HFFc6 (cell line): ENCODE results near the gene INF2. TPM values are rescaled to one million over a fixed set of nuclear protein-coding genes. Genes with fewer than 3 reads are reported as not detected.

ENCODE experiments used
- DNase-seq: peaks from one replicate; pipeline ENCODE4 v3.0.0-alpha.2; 2018
- H3K27ac Mint-ChIP-seq: 2 replicates; pipeline ENCODE4 v1.8.0; 2020; ENCODE audit warnings: mild to moderate bottlenecking, mixed read lengths
- H3K27me3 Mint-ChIP-seq: 2 replicates; pipeline ENCODE4 v1.8.0; 2021; ENCODE audit warnings: mild to moderate bottlenecking, moderate library complexity, mixed read lengths; ENCODE audit not compliant: insufficient read depth
- H3K36me3 Mint-ChIP-seq: 2 replicates; pipeline ENCODE4 v1.8.0; 2021; ENCODE audit warnings: low read depth, mixed read lengths
- H3K4me1 Mint-ChIP-seq: 2 replicates; pipeline ENCODE4 v1.8.0; 2020; ENCODE audit warnings: low read depth, mixed read lengths
- H3K4me3 Mint-ChIP-seq: 2 replicates; pipeline ENCODE4 v1.8.0; 2020; ENCODE audit warnings: mild to moderate bottlenecking, moderate library complexity, mixed read lengths
- H3K9me3 Mint-ChIP-seq: 2 replicates; pipeline ENCODE4 v1.8.0; 2020; ENCODE audit warnings: mild to moderate bottlenecking, mixed read lengths
- total RNA-seq, 6 experiments: library from RNA; stranded (reverse); fragmentation: NEBNext Ultra II Directional; extraction: Animal tissue kit (Norgen Biotek cat#: 25700); gene quantifications; 2 replicates in 1 of 6; 3 replicates in 5 of 6; pipeline ENCODE4 v1.2.3, GENCODE V29; 2021
- TF ChIP-seq, protein P1 (sequence below): fragments of 200-600 bp; sonication (generic); IDR thresholded peaks from 2 replicates; pipeline ENCODE4 v1.5.0; 2021; ENCODE audit warnings: antibody characterized with exemption, mild to moderate bottlenecking

Gene INF2
- total RNA-seq, 6 experiments from 2014 or later: 111 to 121 (median 116) TPM

DNA sequence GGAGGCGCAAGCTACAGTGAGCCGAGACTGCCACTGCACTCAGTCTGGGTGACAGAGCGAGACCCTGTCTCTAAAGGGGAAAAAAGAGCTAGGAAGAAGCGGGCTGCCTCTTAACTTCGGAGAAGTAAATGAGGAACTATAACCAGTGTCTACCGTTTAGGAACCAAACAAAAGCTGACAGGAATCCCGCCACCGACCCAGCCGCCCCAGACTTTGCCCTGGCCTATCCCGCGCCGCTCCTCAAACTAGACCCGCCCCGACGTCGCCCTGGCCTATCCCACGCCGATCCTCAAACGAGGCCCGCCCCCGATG is 63.0 kb downstream of the INF2 start:
- no peaks in the 10 kb centered on the region for H3K9me3 Mint-ChIP-seq
- DNase-seq: no peak
- peak overlapping the region; percentile 100 for H3K4me3 Mint-ChIP-seq
- TF ChIP-seq, protein P1, sequence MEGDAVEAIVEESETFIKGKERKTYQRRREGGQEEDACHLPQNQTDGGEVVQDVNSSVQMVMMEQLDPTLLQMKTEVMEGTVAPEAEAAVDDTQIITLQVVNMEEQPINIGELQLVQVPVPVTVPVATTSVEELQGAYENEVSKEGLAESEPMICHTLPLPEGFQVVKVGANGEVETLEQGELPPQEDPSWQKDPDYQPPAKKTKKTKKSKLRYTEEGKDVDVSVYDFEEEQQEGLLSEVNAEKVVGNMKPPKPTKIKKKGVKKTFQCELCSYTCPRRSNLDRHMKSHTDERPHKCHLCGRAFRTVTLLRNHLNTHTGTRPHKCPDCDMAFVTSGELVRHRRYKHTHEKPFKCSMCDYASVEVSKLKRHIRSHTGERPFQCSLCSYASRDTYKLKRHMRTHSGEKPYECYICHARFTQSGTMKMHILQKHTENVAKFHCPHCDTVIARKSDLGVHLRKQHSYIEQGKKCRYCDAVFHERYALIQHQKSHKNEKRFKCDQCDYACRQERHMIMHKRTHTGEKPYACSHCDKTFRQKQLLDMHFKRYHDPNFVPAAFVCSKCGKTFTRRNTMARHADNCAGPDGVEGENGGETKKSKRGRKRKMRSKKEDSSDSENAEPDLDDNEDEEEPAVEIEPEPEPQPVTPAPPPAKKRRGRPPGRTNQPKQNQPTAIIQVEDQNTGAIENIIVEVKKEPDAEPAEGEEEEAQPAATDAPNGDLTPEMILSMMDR: no peak
- peak overlapping the region; percentile 83 for H3K27ac Mint-ChIP-seq
- peaks cover 7% of the 10 kb centered on the region; the same call in 1 of the 2 replicates for H3K36me3 Mint-ChIP-seq
- H3K4me1 Mint-ChIP-seq: peaks cover 49% of the 10 kb centered on the region
- H3K27me3 Mint-ChIP-seq: no peaks in the 10 kb centered on the region; the same call in none of the 2 replicates

DNA sequence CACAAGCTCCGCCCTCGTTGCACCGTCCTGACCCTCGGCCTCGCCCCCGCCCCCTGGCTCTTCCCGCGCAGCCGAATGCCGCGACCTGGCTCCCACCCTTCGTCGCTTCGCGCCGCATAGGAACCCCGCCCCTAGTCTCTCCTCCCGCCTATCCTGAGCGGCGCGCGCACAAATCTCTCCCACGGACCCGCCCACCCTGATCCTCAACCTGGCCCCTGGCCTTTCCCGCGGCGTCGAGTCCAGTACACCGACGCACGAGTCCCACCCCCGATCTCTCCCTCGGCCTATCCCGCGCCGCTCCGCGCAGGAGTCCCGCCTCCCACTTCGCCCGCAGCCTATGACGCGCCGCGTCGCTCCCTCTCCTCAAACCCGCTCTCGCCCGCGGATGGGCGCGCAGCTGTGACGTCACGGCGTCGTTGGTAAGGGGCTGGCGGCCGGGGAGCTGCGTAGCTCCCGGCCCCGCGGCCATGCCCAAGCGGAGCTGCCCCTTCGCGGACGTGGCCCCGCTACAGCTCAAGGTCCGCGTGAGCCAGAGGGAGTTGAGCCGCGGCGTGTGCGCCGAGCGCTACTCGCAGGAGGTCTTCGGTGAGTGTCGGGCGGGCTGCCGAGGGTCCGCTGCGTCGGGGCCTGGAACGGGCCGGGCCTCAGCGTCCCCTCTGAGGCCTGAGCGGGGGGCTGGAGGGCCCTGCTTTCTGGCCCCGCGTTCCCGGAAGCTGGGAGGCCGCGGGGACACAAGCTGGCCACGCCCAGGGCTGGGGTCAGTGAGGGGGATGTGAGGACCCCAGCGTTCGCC is 63.5 kb downstream of the INF2 start, which contains the start of gene SIVA1:
Gene SIVA1 (plus strand): TSS at position 413 of the 793 bp plus-strand sequence. CDS start 55 bp downstream, at position 468.
- TF ChIP-seq, protein P1: no peak
- H3K9me3 Mint-ChIP-seq: no peaks in the 10 kb centered on the region
- H3K27ac Mint-ChIP-seq: peak within 1 kb of the TSS; percentile 84
- H3K4me1 Mint-ChIP-seq: peaks cover 49% of the 10 kb centered on the region
- no peaks in the 10 kb centered on the region; the same call in 1 of the 2 replicates for H3K27me3 Mint-ChIP-seq
- H3K4me3 Mint-ChIP-seq: peak within 1 kb of the TSS; percentile 100
- DNase-seq: peak; percentile 98
- peaks cover 7% of the 10 kb centered on the region; the same call in 1 of the 2 replicates for H3K36me3 Mint-ChIP-seq

DNA sequence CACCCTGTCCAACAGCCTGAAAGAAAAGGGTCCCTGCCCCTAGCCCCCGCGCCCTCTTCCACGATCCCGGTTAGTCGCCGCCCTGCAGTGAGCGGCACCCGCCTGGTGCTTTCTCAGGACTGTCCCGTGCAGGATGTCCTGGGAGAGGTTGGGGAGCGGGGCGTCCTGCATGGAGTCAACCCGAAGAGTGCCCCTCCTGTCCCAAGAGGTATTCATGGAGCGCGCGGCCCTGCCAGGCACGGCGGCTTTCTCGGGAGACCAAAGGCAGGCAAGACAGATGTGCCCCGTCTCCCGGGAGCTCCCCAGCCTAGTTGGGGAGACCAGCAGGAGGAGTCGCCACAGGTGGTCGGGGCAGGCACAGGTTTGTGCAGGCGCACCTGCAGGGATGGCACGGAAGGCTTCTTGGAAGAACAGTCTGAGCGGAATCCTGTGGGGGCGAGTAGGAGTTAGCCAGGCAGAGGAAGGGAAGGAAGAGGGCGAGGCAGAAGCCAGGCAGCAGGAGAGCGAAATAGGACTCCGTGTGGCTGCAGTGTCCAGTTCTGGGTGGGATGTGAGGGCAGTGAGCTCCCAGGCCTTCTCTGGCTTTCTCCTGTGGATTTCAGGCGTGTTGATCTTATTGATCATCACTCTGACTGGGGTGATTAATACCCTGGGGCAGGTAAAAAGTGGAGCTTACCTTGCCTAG is 64.3 kb downstream of the INF2 start:
- H3K27me3 Mint-ChIP-seq: no peaks in the 10 kb centered on the region; the same call in 1 of the 2 replicates
- peak overlapping the region; percentile 84 for H3K27ac Mint-ChIP-seq
- TF ChIP-seq, protein P1: no peak; the same call in 1 of the 2 replicates
- peaks cover 43% of the 10 kb centered on the region for H3K4me1 Mint-ChIP-seq
- no peaks in the 10 kb centered on the region for H3K9me3 Mint-ChIP-seq
- peaks cover 7% of the 10 kb centered on the region; the same call in 1 of the 2 replicates for H3K36me3 Mint-ChIP-seq
- DNase-seq: no peak
- peak overlapping the region; percentile 100 for H3K4me3 Mint-ChIP-seq

DNA sequence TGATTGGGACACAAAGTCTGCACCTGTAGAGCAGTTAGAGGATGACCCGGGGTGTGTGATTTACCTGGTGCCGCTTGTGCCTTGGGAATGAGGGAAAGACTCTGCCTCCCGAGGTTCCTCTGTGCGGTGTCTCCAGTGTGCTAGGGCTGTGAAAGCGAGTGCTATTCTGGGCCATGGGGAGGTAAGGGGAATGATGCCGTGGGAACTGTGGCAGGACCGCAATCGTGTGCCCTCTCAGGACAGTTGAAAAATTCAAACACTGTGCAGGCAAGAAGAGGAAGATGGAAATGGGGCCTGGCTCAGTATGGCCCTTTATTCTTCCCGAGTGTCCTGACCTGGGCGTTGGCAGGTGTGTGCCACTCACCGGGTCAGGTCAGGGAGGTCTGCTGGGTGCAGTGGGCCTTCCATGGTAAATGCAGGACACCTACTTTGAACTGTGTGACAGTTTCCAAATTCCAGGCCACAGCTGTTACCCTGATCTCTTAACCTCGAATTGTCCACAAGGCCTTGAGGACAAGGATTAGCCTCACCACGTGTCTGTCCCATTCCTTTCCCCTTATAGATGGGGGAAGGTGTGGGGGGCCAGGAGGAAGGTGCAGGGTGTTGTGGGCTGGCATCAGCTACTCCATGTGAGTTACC is 64.9 kb downstream of the INF2 start:
- Mint-ChIP-seq H3K27ac (peak overlapping the region; percentile 84), H3K9me3 (no peaks in the 10 kb centered on the region), H3K36me3 (peaks cover 7% of the 10 kb centered on the region; the same call in 1 of the 2 replicates), H3K4me1 (peaks cover 37% of the 10 kb centered on the region), H3K27me3 (no peaks in the 10 kb centered on the region), H3K4me3 (peak overlapping the region; percentile 100)
- TF ChIP-seq, protein P1: no peak
- no peak for DNase-seq

DNA sequence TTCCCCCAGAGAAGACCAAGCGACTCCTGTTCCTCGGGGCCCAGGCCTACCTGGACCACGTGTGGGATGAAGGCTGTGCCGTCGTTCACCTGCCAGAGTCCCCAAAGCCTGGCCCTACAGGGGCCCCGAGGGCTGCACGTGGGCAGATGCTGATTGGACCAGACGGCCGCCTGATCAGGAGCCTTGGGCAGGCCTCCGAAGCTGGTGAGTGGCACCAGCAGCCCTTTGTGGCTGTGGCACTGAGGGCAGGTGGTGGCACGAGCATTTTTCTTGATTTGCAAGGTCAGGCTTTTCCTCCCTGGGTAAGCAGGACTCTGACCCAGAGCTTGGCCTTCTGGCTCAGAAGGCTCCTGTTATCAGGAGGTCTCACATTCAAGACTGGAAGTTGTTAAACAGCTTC is 66.2 kb downstream of the INF2 start:
- Mint-ChIP-seq H3K36me3 (peaks cover 4% of the 10 kb centered on the region; the same call in 1 of the 2 replicates), H3K27me3 (no peaks in the 10 kb centered on the region), H3K4me1 (peaks cover 24% of the 10 kb centered on the region), H3K9me3 (no peaks in the 10 kb centered on the region), H3K27ac (no peak overlapping the region), H3K4me3 (no peak overlapping the region)
- TF ChIP-seq, protein P1: no peak
- no peak for DNase-seq
